Measurements from ENCODE around the gene NRDE2. TPM values are rescaled to one million over a fixed set of nuclear protein-coding genes. Genes with fewer than 3 reads are reported as not detected.

NRDE2 gene
- total RNA-seq, 1 experiment from 2014 or later: 20.1 TPM

- Histone ChIP-seq H3K9ac (ENCODE audit: low read length) (no peak overlapping the region), H2AFZ (ENCODE audit: low read depth, low read length, poor library complexity, severe bottlenecking) (no peak overlapping the region), H3K36me3 (ENCODE audit: control insufficient read depth in 1 of 2, insufficient read depth in 2 of 2, low read length in 2 of 2) (no peaks in the 10 kb centered on the region), H3K4me1 (ENCODE audit: control insufficient read depth in 1 of 2, insufficient read depth in 2 of 2, low read length in 2 of 2) (peaks cover 9 to 13% of the 10 kb centered on the region in 2 experiments), H3K4me3 (replicated peaks in 1 of 2; ENCODE audit: low read depth in 1 of 2, low read length in 2 of 2) (no peak overlapping the region), H3K79me2 (ENCODE audit: insufficient read depth, low read length) (no peaks in the 10 kb centered on the region), H3K9me2 (ENCODE audit: insufficient read depth) (no peaks in the 10 kb centered on the region), H3K27ac (ENCODE audit: low read depth, low read length) (no peak overlapping the region), H3K27me3 (ENCODE audit: insufficient read depth, low read length) (no peaks in the 10 kb centered on the region), H3K4me2 (ENCODE audit: low read length) (no peak overlapping the region), H3K9me3 (ENCODE audit: control insufficient read depth in 1 of 2, insufficient read depth in 1 of 2, low read depth in 1 of 2, low read length in 2 of 2) (no peaks in the 10 kb centered on the region), H4K20me1 (ENCODE audit: insufficient read depth) (no peaks in the 10 kb centered on the region)
- intact Hi-C loops (cut with micrococcal nuclease): no loop called here
- RAD21 ChIA-PET (ENCODE audit: low non-redundant PET in 1 of 2, low total read pairs in 2 of 2, uncharacterized antibody in 2 of 2, unreplicated experiment in 2 of 2): no interaction called here
- DNase-seq (ENCODE audit: low read depth, low spot score) (no peak), ATAC-seq (no peak)
- POLR2A ChIA-PET: interaction anchor here (1.2 kb wide), 1 partner anchor 13 kb away, joined by 3 read pairs; no protein-coding TSS in a partner anchor
- CTCF ChIA-PET: no interaction called here
- TF ChIP-seq, protein P1, sequence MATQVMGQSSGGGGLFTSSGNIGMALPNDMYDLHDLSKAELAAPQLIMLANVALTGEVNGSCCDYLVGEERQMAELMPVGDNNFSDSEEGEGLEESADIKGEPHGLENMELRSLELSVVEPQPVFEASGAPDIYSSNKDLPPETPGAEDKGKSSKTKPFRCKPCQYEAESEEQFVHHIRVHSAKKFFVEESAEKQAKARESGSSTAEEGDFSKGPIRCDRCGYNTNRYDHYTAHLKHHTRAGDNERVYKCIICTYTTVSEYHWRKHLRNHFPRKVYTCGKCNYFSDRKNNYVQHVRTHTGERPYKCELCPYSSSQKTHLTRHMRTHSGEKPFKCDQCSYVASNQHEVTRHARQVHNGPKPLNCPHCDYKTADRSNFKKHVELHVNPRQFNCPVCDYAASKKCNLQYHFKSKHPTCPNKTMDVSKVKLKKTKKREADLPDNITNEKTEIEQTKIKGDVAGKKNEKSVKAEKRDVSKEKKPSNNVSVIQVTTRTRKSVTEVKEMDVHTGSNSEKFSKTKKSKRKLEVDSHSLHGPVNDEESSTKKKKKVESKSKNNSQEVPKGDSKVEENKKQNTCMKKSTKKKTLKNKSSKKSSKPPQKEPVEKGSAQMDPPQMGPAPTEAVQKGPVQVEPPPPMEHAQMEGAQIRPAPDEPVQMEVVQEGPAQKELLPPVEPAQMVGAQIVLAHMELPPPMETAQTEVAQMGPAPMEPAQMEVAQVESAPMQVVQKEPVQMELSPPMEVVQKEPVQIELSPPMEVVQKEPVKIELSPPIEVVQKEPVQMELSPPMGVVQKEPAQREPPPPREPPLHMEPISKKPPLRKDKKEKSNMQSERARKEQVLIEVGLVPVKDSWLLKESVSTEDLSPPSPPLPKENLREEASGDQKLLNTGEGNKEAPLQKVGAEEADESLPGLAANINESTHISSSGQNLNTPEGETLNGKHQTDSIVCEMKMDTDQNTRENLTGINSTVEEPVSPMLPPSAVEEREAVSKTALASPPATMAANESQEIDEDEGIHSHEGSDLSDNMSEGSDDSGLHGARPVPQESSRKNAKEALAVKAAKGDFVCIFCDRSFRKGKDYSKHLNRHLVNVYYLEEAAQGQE (IDR thresholded peaks at IDR 0.05; ENCODE audit: low read depth): no peak
- TF ChIP-seq ZFX (IDR thresholded peaks at IDR 0.05) (no peak), SRF (IDR thresholded peaks at IDR 0.05; ENCODE audit: low read depth) (no peak), ELF1 (IDR thresholded peaks at IDR 0.05; ENCODE audit: borderline replicate concordance, low read depth) (no peak), CTCF (IDR thresholded peaks at IDR 0.05 in 2 of 3, conservative IDR thresholded peaks at IDR 0.05 in 1 of 3; ENCODE audit: borderline replicate concordance in 1 of 3, insufficient read depth in 1 of 3, low read depth in 2 of 3, low read length in 2 of 3) (no peak), ZNF274 (IDR thresholded peaks at IDR 0.05; ENCODE audit: low read depth, low read length) (no peak), POLR2A (IDR thresholded peaks at IDR 0.05; ENCODE audit: borderline replicate concordance, extremely low read depth, insufficient read depth, insufficient read length) (no peak), JUND (IDR thresholded peaks at IDR 0.05) (no peak), SP1 (IDR thresholded peaks at IDR 0.05; ENCODE audit: low read depth) (no peak), SIN3A (IDR thresholded peaks at IDR 0.05; ENCODE audit: low read depth) (no peak), FOSL1 (IDR thresholded peaks at IDR 0.05; ENCODE audit: low read depth) (no peak), EGR1 (IDR thresholded peaks at IDR 0.05; ENCODE audit: low read depth) (no peak), EZH2 (IDR thresholded peaks at IDR 0.05) (no peak)
- TF ChIP-seq, protein P2, sequence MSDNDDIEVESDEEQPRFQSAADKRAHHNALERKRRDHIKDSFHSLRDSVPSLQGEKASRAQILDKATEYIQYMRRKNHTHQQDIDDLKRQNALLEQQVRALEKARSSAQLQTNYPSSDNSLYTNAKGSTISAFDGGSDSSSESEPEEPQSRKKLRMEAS (IDR thresholded peaks at IDR 0.05): no peak
- TF ChIP-seq, protein P3, sequence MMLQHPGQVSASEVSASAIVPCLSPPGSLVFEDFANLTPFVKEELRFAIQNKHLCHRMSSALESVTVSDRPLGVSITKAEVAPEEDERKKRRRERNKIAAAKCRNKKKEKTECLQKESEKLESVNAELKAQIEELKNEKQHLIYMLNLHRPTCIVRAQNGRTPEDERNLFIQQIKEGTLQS (IDR thresholded peaks at IDR 0.05): no peak
- no TSS peak for BruUV-seq (replicated peaks)
These were observed 10.6 kb upstream of the NRDE2 start for GRCh38 chr14:90342327-90342726.
